Right lobe of liver (tissue), 4 donors: ENCODE data around the gene AP4M1.

ENCODE experiments used
- CTCF ChIP-seq, 4 donors: fragments of 200-600 bp in 3 of 4; fragments of 450-650 bp in 1 of 4; IDR thresholded peaks; one replicate each; pipeline versions ENCODE4 v1.5.1 to v1.8.0; 2016 to 2022; ENCODE audit warnings: antibody characterized with exemption in 4 of 4, mild to moderate bottlenecking in 2 of 4
- POLR2A ChIP-seq: fragments of 450-650 bp; IDR thresholded peaks from one replicate; pipeline ENCODE4 v1.6.1; 2017; ENCODE audit warnings: antibody characterized with exemption, mild to moderate bottlenecking
- donor health status: DM: no; HTN: no; CAD: no.
- donor health status: DM: no; HTN: no; CAD: no.
- donor health status: DM: no; HTN: yes; CAD: no.

- no peak for TF ChIP-seq CTCF (IDR thresholded peaks at IDR 0.05)
- TF ChIP-seq POLR2A, result no peak
Measured at GRCh38 chr7:100155553-100156317, 54.3 kb downstream of the AP4M1 start.
